ENCODE measurements around the gene TBC1D4.
"Not testable (repeated sequence)": the region's sequence is repeated elsewhere in the genome, so short reads cannot be mapped to it uniquely, and the experiment has no call there.

The TBC1D4 gene

DNA sequence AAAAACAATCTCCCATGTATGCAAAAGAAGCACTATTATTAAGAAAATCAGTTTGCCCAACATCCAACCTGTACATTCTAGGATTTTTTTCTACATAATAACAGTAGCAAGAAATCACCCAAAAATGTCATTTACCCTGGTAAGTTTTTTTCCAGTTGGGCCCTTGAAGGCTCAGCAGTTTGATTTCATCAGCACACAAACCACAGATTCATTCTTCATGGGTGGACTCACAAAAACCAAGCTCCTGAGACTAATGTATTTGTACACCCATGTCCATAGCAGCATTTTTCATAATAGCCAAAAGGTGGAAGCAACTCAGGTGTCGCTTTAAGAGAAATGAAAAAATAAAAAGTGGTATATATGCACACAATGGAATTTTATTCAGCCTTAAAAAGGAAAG lies 210.1 kb downstream of the TBC1D4 start:
- H3K4me3 ChIP-seq (ENCODE audit: control insufficient read depth, low read depth, low read length) = no peak overlapping the region
- TF ChIP-seq, protein P1, sequence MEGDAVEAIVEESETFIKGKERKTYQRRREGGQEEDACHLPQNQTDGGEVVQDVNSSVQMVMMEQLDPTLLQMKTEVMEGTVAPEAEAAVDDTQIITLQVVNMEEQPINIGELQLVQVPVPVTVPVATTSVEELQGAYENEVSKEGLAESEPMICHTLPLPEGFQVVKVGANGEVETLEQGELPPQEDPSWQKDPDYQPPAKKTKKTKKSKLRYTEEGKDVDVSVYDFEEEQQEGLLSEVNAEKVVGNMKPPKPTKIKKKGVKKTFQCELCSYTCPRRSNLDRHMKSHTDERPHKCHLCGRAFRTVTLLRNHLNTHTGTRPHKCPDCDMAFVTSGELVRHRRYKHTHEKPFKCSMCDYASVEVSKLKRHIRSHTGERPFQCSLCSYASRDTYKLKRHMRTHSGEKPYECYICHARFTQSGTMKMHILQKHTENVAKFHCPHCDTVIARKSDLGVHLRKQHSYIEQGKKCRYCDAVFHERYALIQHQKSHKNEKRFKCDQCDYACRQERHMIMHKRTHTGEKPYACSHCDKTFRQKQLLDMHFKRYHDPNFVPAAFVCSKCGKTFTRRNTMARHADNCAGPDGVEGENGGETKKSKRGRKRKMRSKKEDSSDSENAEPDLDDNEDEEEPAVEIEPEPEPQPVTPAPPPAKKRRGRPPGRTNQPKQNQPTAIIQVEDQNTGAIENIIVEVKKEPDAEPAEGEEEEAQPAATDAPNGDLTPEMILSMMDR (conservative IDR thresholded peaks at IDR 0.05; ENCODE audit: control insufficient read depth, insufficient read depth, low read depth, low read length) = no peak
- peak; percentile 23 for DNase-seq (ENCODE audit: low read depth)

DNA sequence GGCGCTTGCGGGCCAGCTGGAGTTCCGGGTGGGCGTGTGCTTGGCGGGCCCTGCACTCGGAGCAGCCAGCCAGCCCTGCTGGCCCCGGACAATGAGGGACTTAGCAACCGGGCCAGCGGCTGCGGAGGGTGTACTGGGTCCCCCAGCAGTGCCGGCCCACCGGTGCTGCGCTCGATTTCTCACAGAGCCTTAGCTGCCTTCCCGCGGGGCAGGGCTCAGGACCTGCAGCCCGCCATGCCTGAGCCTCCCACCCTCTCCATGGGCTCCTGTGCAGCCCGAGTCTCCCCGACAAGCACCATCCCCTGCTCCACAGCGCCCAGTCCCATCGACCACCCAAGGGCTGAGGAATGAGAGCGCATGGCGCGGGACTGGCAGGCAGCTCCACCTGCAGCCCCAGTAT lies 213.5 kb downstream of the TBC1D4 start:
- DNase-seq (ENCODE audit: low read depth); H3K4me3 ChIP-seq (ENCODE audit: control insufficient read depth, low read depth, low read length): not testable (repeated sequence)

DNA sequence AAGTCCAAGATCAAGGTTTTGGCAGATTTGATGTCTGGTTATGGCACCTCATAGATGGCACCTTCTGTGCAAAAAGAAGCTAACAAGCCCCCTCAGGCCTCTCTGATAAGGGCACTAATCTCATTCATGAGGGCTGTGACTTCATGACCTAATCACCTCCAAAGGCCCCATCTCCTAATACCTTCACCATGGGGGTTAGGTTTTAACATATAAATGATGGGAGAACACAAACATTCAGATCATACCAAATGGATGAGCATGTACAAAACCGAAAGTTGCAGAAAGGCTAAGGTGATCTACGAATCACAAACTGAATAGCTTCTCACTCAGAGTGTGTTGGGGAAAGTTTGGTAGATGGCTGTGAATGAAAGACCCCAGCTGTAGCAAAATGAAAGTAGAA lies 217.4 kb downstream of the TBC1D4 start:
- H3K4me3 ChIP-seq (ENCODE audit: control insufficient read depth, low read depth, low read length) = no peak overlapping the region
- TF ChIP-seq, protein P1 (conservative IDR thresholded peaks at IDR 0.05; ENCODE audit: control insufficient read depth, insufficient read depth, low read depth, low read length) = no peak
- DNase-seq (ENCODE audit: low read depth) = no peak

DNA sequence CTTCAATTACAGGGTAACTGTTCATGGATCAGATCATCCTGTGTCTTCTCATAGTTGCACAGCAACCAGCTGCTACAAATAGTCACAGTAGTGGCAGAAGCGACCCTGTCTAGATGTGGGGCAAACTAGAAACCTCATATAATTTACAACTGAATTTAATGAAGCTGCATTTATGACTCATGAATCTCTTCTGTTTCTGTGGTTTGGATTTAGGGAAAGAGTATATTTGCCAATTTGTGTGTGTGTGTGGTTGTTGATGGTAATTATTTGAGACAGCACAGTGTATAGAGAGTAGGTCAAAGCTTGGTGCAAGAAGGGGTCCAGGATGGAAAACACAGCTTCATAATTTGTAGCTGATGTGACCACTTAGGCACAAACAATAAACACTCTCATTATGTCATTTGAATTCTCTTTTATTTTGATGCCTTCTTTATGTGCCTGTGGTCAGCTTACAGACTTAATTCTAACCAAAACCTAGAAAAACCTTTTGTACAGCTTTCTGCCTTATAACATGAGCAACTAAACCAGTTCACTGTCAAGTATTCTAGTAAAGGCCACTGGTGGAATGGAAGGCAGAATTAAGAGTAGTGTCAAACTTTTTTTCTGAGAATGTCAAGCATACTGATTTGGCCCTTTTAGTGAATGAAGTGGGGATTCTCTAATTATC lies 218.1 kb downstream of the TBC1D4 start:
- peak; percentile 68 for DNase-seq (ENCODE audit: low read depth)
- TF ChIP-seq, protein P1 (conservative IDR thresholded peaks at IDR 0.05; ENCODE audit: control insufficient read depth, insufficient read depth, low read depth, low read length) = no peak
- H3K4me3 ChIP-seq (ENCODE audit: control insufficient read depth, low read depth, low read length) = no peak overlapping the region

DNA sequence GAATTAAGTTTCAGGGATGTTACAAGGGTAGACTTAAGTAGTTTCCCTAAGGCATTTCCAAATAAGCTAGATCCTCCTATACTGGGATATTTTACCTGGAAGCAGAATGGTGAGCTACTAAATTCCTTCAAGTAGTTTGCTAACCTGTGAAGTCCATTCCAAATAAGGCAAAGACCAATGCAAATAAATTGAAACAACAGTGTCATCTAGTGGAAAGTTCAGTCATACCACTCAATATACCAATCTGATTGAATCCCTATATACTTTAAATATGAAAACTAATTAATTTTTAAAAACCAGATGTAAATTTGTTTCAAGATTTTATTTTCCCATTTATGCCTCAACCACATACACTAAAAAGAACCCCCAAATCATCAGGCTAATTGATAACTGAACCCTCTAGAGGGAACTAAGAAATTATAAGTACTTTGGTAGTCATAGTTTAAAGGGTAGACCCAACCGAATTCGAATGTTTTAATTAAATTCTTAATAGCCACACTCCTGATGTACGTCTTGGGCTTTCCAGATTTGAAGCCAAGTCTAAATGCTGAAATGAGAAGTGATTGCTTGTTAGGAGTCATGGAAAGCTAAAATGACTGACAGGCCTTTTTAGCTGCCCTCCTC lies 223.7 kb downstream of the TBC1D4 start:
- peak; percentile 65 for DNase-seq (ENCODE audit: low read depth)
- TF ChIP-seq, protein P1 (conservative IDR thresholded peaks at IDR 0.05; ENCODE audit: control insufficient read depth, insufficient read depth, low read depth, low read length) = peak; percentile 75
- no peak overlapping the region for H3K4me3 ChIP-seq (ENCODE audit: control insufficient read depth, low read depth, low read length)

DNA sequence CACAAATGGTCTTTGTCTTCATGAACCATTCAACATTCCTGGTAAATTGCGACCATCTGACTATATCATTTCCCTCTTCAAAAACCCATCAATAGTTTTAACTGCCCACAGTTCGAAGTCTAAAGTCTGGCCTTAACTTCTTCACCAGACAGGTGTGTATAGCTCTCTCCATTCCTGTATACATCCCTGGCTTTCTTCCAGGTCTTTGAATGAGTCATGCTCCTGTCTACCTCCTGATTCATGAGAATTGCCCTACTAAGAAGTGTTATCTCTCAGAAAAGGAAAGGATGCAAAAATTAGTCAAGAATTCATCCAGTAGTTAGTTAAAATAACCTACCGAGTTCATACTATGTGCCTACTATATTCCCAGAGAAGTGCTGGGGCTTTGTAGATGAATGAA lies 225.0 kb downstream of the TBC1D4 start:
- TF ChIP-seq, protein P1 (conservative IDR thresholded peaks at IDR 0.05; ENCODE audit: control insufficient read depth, insufficient read depth, low read depth, low read length) = no peak
- DNase-seq (ENCODE audit: low read depth) = no peak
- no peak overlapping the region for H3K4me3 ChIP-seq (ENCODE audit: control insufficient read depth, low read depth, low read length)

DNA sequence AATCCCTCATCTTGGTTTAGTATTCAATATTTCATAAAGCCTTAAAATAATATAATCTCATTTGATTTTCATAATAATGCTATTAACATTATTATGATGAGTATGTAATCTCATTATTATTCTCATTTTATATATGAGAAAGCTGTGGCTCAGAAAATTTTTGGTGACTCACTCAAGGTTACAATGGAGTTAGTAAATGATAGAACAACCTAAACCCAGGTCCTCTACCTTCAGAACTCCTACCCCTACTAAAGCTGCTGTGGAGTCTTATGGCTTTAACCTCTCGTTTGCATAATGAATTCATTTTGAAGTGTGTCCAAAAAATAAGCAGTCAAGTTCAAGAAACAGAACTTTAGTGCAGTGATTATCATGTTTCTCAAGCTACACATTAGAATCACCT lies 226.3 kb downstream of the TBC1D4 start:
- DNase-seq (ENCODE audit: low read depth) = no peak
- TF ChIP-seq, protein P1 (conservative IDR thresholded peaks at IDR 0.05; ENCODE audit: control insufficient read depth, insufficient read depth, low read depth, low read length) = no peak

More for the DNA sequence above, 226.3 kb downstream of the TBC1D4 start:
- no peak overlapping the region for H3K4me3 ChIP-seq (ENCODE audit: control insufficient read depth, low read depth, low read length)
